Fibroblast of lung (primary cell): ENCODE data around the gene EIF4H.

Experiments
- CTCF ChIP-seq, 2 donors: IDR thresholded peaks in 1 of 2; conservative IDR thresholded peaks in 1 of 2; 1 replicate in 1 of 2; 2 replicates in 1 of 2; pipeline ENCODE4 v1.5.1; 2011 to 2012; ENCODE audit warnings: low read length in 2 of 2, control low read depth in 1 of 2, inconsistent platforms in 1 of 2, low read depth in 1 of 2, mild to moderate bottlenecking in 1 of 2
- EZH2 ChIP-seq: IDR thresholded peaks from 2 replicates; pipeline ENCODE4 v1.5.1; 2012; ENCODE audit warnings: low read length, control low read depth, mild to moderate bottlenecking; ENCODE audit errors: missing control alignments

GRCh38 chr7:74183653-74184450 is 9.7 kb downstream of the EIF4H start:
- TF ChIP-seq CTCF (conservative IDR thresholded peaks at IDR 0.05 in 1 of 2, IDR thresholded peaks at IDR 0.05 in 1 of 2; ENCODE audit: low read depth in 1 of 2, low read length in 2 of 2) (peak in 1 of 2 donors; percentile 30), EZH2 (no peak)
